HEK293 (cell line): ENCODE measurements around the gene CD84.

Experiments
- CTCF ChIA-PET: fragments of 350-600 bp; formaldehyde crosslinking; extraction: SDS; loops from one replicate; lab custom pipeline; 2021; ENCODE audit warnings: antibody characterized with exemption; lab: Yijun Ruan, JAX
- POLR2A ChIA-PET: fragments of 300-600 bp; formaldehyde crosslinking; extraction: SDS; loops from one replicate; lab custom pipeline; 2020; ENCODE audit warnings: antibody characterized with exemption, inconsistent platforms; lab: Yijun Ruan, JAX
- H3K27ac ChIP-seq: fragments of 200-500 bp; sonication (Bioruptor generic); 2 replicates; pipeline ENCODE4 v1.5.1; 2014; ENCODE audit warnings: low read depth, low read length, control low read depth, inconsistent platforms; ENCODE audit errors: extremely low read depth
- H3K36me3 ChIP-seq, 2 experiments: fragments of 200-500 bp in 1 of 2; sonication (Bioruptor generic) in 1 of 2; 1 replicate in 1 of 2; 2 replicates in 1 of 2; pipeline ENCODE4 v1.5.1; 2014 to 2017; ENCODE audit warnings: inconsistent platforms in 2 of 2, low read length in 2 of 2; ENCODE audit not compliant: control insufficient read depth in 2 of 2, insufficient read depth in 1 of 2
- H3K4me1 ChIP-seq: fragments of 200-500 bp; sonication (Bioruptor generic); 2 replicates; pipeline ENCODE4 v1.5.1; 2014; ENCODE audit warnings: mild to moderate bottlenecking, low read length, inconsistent platforms; ENCODE audit not compliant: control insufficient read depth, insufficient read depth
- H3K4me3 ChIP-seq: 2 replicates; pipeline ENCODE4 v1.5.1; 2011; ENCODE audit warnings: low read depth, mild to moderate bottlenecking, control low read depth, low read length, moderate library complexity
- H3K9me3 ChIP-seq: fragments of 200-500 bp; sonication (Bioruptor generic); 2 replicates; pipeline ENCODE4 v1.5.1; 2014; ENCODE audit warnings: low read depth, low read length, inconsistent platforms; ENCODE audit not compliant: control insufficient read depth, insufficient read depth
- GLI2 ChIP-seq: fragments of 450-650 bp; formaldehyde crosslinking; IDR thresholded peaks from 2 replicates; pipeline ENCODE4; 2017; ENCODE audit warnings: missing biosample characterization, missing genetic modification characterization, low read depth, borderline replicate concordance
- GLIS2 ChIP-seq: fragments of 450-650 bp; formaldehyde crosslinking; IDR thresholded peaks from 2 replicates; pipeline ENCODE4 v1.5.1; 2016; ENCODE audit warnings: missing biosample characterization, missing genetic modification characterization
- KLF17 ChIP-seq: fragments of 450-650 bp; formaldehyde crosslinking; IDR thresholded peaks from 2 replicates; pipeline ENCODE4 v1.5.1; 2016; ENCODE audit warnings: missing biosample characterization, missing genetic modification characterization
- MZF1 ChIP-seq: fragments of 450-650 bp; formaldehyde crosslinking; IDR thresholded peaks from 2 replicates; pipeline ENCODE4 v1.5.1; 2017; ENCODE audit warnings: missing biosample characterization, missing genetic modification characterization, borderline replicate concordance
- OSR2 ChIP-seq: fragments of 450-650 bp; formaldehyde crosslinking; IDR thresholded peaks from 2 replicates; pipeline ENCODE4 v1.5.1; 2016; ENCODE audit warnings: missing biosample characterization, missing genetic modification characterization
- PBX3 ChIP-seq: sonication (generic); formaldehyde crosslinking; IDR thresholded peaks from 2 replicates; pipeline ENCODE4 v1.8.1; 2022; ENCODE audit warnings: mild to moderate bottlenecking, moderate library complexity, missing genetic modification reagents
- PRDM2 ChIP-seq: fragments of 450-650 bp; formaldehyde crosslinking; IDR thresholded peaks from 2 replicates; pipeline ENCODE4 v1.5.1; 2016; ENCODE audit warnings: missing biosample characterization, missing genetic modification characterization, borderline replicate concordance
- SCRT2 ChIP-seq: fragments of 450-650 bp; formaldehyde crosslinking; IDR thresholded peaks from 2 replicates; pipeline ENCODE4 v1.5.1; 2016; ENCODE audit warnings: missing biosample characterization, missing genetic modification characterization
- YY2 ChIP-seq: fragments of 450-650 bp; formaldehyde crosslinking; IDR thresholded peaks from 2 replicates; pipeline ENCODE4 v1.5.1; 2016; ENCODE audit warnings: missing biosample characterization, missing genetic modification characterization
- ZNF114 ChIP-seq: fragments of 450-650 bp; formaldehyde crosslinking; IDR thresholded peaks from 2 replicates; pipeline ENCODE4 v1.5.0; 2017; ENCODE audit warnings: missing biosample characterization, missing genetic modification characterization
- ZNF133 ChIP-seq: fragments of 450-650 bp; formaldehyde crosslinking; IDR thresholded peaks from 2 replicates; pipeline ENCODE4 v1.5.1; 2016; ENCODE audit warnings: missing biosample characterization, missing genetic modification characterization
- ZNF16 ChIP-seq: fragments of 450-650 bp; formaldehyde crosslinking; IDR thresholded peaks from 2 replicates; pipeline ENCODE4 v1.5.1; 2016; ENCODE audit warnings: low read depth, missing biosample characterization, missing genetic modification characterization
- ZNF175 ChIP-seq: fragments of 450-650 bp; formaldehyde crosslinking; IDR thresholded peaks from 2 replicates; pipeline ENCODE4 v1.5.1; 2016; ENCODE audit warnings: missing biosample characterization, missing genetic modification characterization
- ZNF214 ChIP-seq: fragments of 450-650 bp; formaldehyde crosslinking; IDR thresholded peaks from 2 replicates; pipeline ENCODE4 v1.5.1; 2017; ENCODE audit warnings: missing biosample characterization, mild to moderate bottlenecking, missing genetic modification characterization, borderline replicate concordance
- ZNF239 ChIP-seq: fragments of 450-650 bp; formaldehyde crosslinking; IDR thresholded peaks from 2 replicates; pipeline ENCODE4 v1.5.1; 2016; ENCODE audit warnings: missing biosample characterization, missing genetic modification characterization
- ZNF24 ChIP-seq: fragments of 450-650 bp; formaldehyde crosslinking; IDR thresholded peaks from 2 replicates; pipeline ENCODE4 v1.5.1; 2016; ENCODE audit warnings: missing biosample characterization, missing genetic modification characterization
- ZNF585B ChIP-seq: fragments of 450-650 bp; formaldehyde crosslinking; IDR thresholded peaks from 2 replicates; pipeline ENCODE4 v1.5.1; 2016; ENCODE audit warnings: missing biosample characterization, missing genetic modification characterization
- ZNF623 ChIP-seq: fragments of 450-650 bp; formaldehyde crosslinking; IDR thresholded peaks from 2 replicates; pipeline ENCODE4 v1.5.1; 2016; ENCODE audit warnings: missing biosample characterization, missing genetic modification characterization
- ZNF664 ChIP-seq: fragments of 450-650 bp; formaldehyde crosslinking; IDR thresholded peaks from 2 replicates; pipeline ENCODE4 v1.5.1; 2016; ENCODE audit warnings: missing biosample characterization, missing genetic modification characterization
- ZXDB ChIP-seq: fragments of 450-650 bp; formaldehyde crosslinking; IDR thresholded peaks from 2 replicates; pipeline ENCODE4 v1.5.1; 2016; ENCODE audit warnings: missing biosample characterization, missing genetic modification characterization
- TF ChIP-seq, protein P1 (sequence below): fragments of 450-650 bp; formaldehyde crosslinking; IDR thresholded peaks from 2 replicates; pipeline ENCODE4 v1.5.1; 2016; ENCODE audit warnings: missing biosample characterization, missing genetic modification characterization
- TF ChIP-seq, protein P2 (sequence below): fragments of 450-650 bp; formaldehyde crosslinking; IDR thresholded peaks from 2 replicates; pipeline ENCODE4 v1.5.1; 2016; ENCODE audit warnings: missing biosample characterization, missing genetic modification characterization
- TF ChIP-seq, protein P3 (sequence below): fragments of 450-650 bp; formaldehyde crosslinking; IDR thresholded peaks from 2 replicates; pipeline ENCODE4 v1.5.1; 2016; ENCODE audit warnings: missing biosample characterization, missing genetic modification characterization

The CD84 gene

DNA sequence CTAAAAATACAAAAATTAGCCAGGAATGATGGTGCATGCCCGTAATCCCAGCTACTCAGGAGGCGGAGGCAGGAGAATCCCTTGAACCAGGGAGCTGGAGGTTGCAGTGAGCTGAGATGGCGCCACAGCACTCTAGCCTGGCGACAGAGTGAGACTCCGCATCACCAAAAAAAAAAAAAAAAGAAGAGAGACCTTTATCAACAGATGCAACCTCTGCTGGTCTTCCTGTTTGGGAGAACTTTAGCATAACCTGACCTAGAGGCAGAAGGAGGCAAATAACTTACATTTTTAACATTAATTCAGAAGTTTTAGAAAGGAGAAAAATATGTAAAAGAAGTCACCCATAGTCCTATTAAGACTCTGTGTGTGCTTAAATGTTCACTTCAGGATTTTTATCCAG lies 35.1 kb upstream of the CD84 start:
- TF ChIP-seq ZNF585B (tag by site-specific recombination) (no peak), ZNF16 (tag by site-specific recombination) (no peak), YY2 (no peak), GLI2 (tag by site-specific recombination) (no peak), ZNF24 (tag by site-specific recombination) (no peak), ZNF175 (tag by site-specific recombination) (no peak), ZNF239 (tag by site-specific recombination) (no peak), SCRT2 (tag by site-specific recombination) (no peak), ZNF133 (tag by site-specific recombination) (no peak), PBX3 (CRISPR knock-in tag) (no peak)
- TF ChIP-seq, protein P1, sequence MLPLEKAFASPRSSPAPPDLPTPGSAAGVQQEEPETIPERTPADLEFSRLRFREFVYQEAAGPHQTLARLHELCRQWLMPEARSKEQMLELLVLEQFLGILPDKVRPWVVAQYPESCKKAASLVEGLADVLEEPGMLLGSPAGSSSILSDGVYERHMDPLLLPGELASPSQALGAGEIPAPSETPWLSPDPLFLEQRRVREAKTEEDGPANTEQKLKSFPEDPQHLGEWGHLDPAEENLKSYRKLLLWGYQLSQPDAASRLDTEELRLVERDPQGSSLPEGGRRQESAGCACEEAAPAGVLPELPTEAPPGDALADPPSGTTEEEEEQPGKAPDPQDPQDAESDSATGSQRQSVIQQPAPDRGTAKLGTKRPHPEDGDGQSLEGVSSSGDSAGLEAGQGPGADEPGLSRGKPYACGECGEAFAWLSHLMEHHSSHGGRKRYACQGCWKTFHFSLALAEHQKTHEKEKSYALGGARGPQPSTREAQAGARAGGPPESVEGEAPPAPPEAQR (tag by site-specific recombination) = no peak
- TF ChIP-seq, protein P2, sequence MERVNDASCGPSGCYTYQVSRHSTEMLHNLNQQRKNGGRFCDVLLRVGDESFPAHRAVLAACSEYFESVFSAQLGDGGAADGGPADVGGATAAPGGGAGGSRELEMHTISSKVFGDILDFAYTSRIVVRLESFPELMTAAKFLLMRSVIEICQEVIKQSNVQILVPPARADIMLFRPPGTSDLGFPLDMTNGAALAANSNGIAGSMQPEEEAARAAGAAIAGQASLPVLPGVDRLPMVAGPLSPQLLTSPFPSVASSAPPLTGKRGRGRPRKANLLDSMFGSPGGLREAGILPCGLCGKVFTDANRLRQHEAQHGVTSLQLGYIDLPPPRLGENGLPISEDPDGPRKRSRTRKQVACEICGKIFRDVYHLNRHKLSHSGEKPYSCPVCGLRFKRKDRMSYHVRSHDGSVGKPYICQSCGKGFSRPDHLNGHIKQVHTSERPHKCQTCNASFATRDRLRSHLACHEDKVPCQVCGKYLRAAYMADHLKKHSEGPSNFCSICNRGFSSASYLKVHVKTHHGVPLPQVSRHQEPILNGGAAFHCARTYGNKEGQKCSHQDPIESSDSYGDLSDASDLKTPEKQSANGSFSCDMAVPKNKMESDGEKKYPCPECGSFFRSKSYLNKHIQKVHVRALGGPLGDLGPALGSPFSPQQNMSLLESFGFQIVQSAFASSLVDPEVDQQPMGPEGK (tag by site-specific recombination) = no peak
- TF ChIP-seq, protein P3, sequence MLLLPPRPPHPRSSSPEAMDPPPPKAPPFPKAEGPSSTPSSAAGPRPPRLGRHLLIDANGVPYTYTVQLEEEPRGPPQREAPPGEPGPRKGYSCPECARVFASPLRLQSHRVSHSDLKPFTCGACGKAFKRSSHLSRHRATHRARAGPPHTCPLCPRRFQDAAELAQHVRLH (tag by site-specific recombination) = no peak
- TF ChIP-seq, all 188 proteins: peak for 0
- no peak overlapping the region for H3K27ac ChIP-seq
- no peaks in the 10 kb centered on the region for H3K4me1 ChIP-seq
- POLR2A ChIA-PET = no interaction called here
- no peak overlapping the region for H3K4me3 ChIP-seq
- CTCF ChIA-PET = interaction anchor here (1.2 kb wide), 1 partner anchor 64 kb away, joined by 4 read pairs; no protein-coding TSS in a partner anchor
- no peaks in the 10 kb centered on the region for H3K9me3 ChIP-seq
- no peaks in the 10 kb centered on the region for H3K36me3 ChIP-seq

DNA sequence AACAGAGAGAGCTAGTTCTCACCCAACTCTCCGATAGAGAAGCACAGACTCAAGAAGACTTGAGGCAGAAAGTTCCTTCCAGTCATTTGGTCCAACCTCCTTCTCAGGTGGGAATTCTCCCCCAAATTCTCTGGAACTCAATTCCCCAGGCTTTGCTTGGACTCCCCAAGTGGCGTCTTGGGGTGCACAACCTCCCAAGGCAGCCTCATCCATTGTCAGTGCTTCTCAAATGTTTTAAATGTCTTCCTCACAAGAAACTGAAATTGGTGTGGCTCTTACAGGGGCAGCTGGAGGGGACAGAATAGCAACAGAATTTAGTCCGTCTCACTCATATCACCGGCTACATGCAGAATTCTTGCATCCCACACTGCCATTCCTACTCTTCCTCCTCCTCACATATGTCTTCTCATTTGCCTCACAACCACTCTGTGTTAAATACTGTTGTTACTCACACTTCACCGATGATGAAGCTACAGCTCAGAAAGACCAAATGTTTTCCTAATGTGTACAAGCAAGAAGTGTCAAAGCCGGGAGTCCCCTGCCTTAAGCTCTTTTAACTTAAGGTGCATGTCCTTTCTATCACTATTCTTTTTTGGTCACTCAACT lies 33.4 kb upstream of the CD84 start:
- H3K4me1 ChIP-seq = no peaks in the 10 kb centered on the region
- H3K36me3 ChIP-seq = no peaks in the 10 kb centered on the region
- no peak overlapping the region for H3K27ac ChIP-seq
- TF ChIP-seq ZNF664 (no peak), ZNF114 (no peak), GLIS2 (tag by site-specific recombination) (no peak), ZNF623 (tag by site-specific recombination) (no peak), KLF17 (tag by site-specific recombination) (no peak), ZNF214 (no peak), ZXDB (tag by site-specific recombination) (no peak), MZF1 (tag by site-specific recombination) (no peak), GLI2 (tag by site-specific recombination) (no peak), OSR2 (no peak), PRDM2 (tag by site-specific recombination) (no peak)
- TF ChIP-seq, all 188 proteins: peak for 0
- ChIA-PET CTCF (interaction anchor here (0.6 to 1.0 kb wide), 3 partner anchors 8 to 180 kb away, joined by 3 read pairs; no protein-coding TSS in a partner anchor), POLR2A (no interaction called here)
- Histone ChIP-seq H3K9me3 (no peaks in the 10 kb centered on the region), H3K4me3 (no peak overlapping the region)
